Stomach (tissue), 4 donors: ENCODE results near the gene UBA52.
A peak's percentile ranks its signal among the peaks of the same experiment; 100 is the strongest.

Source experiments
- CTCF ChIP-seq, 7 experiments: fragments of 450-650 bp in 4 of 7; fragments of 200-600 bp in 3 of 7; sonication (generic) in 3 of 7; IDR thresholded peaks; one replicate each; pipeline ENCODE4 v1.5.1; 2016 to 2019; ENCODE audit warnings: antibody characterized with exemption in 7 of 7, control low read depth in 2 of 7, mild to moderate bottlenecking in 1 of 7
- EP300 ChIP-seq: sonication (generic); formaldehyde crosslinking; IDR thresholded peaks from one replicate; pipeline ENCODE4 v1.6.1; 2017; ENCODE audit warnings: antibody characterized with exemption
- POLR2A ChIP-seq, 4 donors: fragments of 450-650 bp; IDR thresholded peaks; one replicate each; pipeline ENCODE4 v1.6.1; 2016; ENCODE audit warnings: antibody characterized with exemption in 4 of 4, control low read depth in 2 of 4, mild to moderate bottlenecking in 1 of 4, moderate library complexity in 1 of 4
- POLR2AphosphoS5 ChIP-seq, 3 donors: sonication (generic); formaldehyde crosslinking; IDR thresholded peaks; one replicate each; pipeline ENCODE4 v1.6.1; 2016; ENCODE audit warnings: antibody characterized with exemption in 3 of 3

- TF ChIP-seq CTCF (IDR thresholded peaks at IDR 0.05), result no peak
- TF ChIP-seq POLR2AphosphoS5 (IDR thresholded peaks at IDR 0.05), result peak; percentile 97 to 99 (median 97)
- peak in 1 of 4 donors; percentile 54 for TF ChIP-seq POLR2A (IDR thresholded peaks at IDR 0.05)
- no peak for TF ChIP-seq EP300
Observed at GRCh38 chr19:18557411-18558201, 14.1 kb upstream of the UBA52 start, which contains the start of gene KXD1.
